HG03565 (cell line): ENCODE results near the gene MTFR2.

Experiments
- ATAC-seq: cut with Tn5 transposase; IDR thresholded peaks from one replicate; pipeline ENCODE4 v1.9.1; 2021; ENCODE audit warnings: mild to moderate bottlenecking, moderate library complexity; ENCODE audit not compliant: unreplicated experiment

MTFR2 gene

GRCh38 chr6:136189104-136189503 is 61.0 kb downstream of the MTFR2 start:
- no peak for ATAC-seq

DNA sequence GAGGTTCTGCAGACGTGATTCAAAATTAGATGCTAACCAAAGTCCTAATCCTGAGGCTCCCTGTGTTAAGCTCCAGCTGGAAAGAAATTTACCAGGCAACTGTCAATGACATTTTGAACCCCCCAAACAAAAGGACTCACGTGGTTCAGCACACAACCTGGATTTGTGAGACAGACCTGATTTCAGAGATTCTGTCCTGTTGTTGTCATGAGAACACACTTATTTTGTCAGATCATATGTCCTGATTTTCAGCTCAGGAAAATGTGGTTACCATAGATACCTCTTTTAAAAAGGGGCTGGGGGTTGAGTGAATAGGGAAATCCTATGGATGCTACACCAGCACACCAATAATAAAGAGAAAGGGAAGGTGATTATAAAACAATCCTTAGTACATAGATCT is 61.6 kb downstream of the MTFR2 start:
- ATAC-seq = no peak

DNA sequence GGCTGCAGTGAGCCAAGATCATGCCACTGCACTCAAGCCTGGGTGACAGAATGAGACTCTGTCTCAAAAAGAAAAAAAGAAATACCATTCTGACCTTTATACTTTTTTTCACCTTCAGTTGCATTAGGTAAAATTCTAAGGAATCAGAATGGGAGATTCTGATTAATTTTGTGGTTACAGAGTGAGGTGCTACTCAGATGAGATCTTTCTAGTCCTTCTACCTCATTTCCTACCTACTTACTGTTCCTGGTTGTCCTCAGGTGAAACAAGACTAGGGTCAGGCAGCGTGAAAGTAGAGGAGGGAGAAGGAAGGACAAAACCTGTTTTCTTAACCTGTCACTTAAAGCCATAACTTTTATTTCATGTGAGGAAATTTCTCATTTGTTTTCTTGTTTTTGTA is 63.7 kb downstream of the MTFR2 start:
- ATAC-seq = no peak

GRCh38 chr6:136184738-136185137 is 65.4 kb downstream of the MTFR2 start:
- no peak for ATAC-seq

DNA sequence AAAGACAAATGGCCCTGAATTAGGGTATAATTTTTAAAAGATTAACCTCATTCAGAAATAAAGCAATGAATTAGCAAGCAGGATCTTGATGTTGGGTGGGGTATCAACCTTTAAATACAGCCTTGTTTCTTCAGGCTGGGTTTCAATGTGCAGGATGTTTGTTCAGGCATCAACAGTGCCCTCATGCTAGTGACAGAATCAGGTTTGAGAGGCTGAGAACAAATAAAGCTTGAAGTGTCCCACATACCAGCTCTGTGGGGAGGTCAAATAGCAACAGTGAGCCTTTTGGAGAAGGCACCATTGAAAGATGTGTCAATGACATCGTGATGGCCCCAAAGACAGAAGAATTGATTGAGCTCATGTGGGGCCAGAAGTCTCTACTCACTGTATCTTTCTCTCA is 68.2 kb downstream of the MTFR2 start:
- no peak for ATAC-seq

- no peak for ATAC-seq
Measured at GRCh38 chr6:136181512-136181833, 68.6 kb downstream of the MTFR2 start.
